CMK (cell line): ENCODE measurements around the gene MAPK8IP3.
A peak's percentile ranks its signal among the peaks of the same experiment; 100 is the strongest.

Experiments used
- DNase-seq: peaks from one replicate; pipeline ENCODE4 v3.0.0-alpha.2; 2010; ENCODE audit warnings: low read depth

The MAPK8IP3 gene

DNA sequence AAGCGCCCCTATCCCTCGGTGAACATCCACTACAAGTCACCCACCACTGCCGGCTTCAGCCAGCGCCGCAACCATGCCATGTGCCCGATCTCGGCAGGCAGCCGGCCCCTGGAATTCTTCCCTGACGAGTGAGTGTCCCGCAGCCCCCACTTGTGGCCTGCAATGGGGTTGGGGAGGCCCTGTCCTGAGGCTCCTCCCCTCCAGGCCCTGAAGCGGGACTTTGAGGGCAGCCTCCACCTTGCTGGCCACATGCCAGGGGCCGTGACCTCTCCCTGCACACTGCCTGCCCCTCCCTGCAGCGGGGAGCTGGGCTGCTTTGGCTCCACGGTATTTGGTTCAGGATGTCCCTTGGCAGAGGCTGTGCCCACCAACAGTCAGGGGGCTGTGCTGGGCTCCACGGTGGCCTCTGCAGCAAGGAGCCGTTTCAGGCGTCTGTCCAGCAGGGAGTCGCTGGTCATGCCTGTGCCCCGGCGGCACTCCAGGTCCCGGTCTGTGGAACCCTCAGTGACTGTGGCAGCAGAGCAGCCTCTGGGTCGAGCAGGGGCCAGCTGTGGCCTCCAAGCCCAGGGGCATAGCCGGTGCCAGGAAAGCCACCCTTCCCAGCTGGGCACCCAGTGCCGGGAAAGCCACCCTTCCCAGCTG lies 57.0 kb downstream of the MAPK8IP3 start:
- DNase-seq = no peak

GRCh38 chr16:1763521-1764511 lies 57.8 kb downstream of the MAPK8IP3 start:
- no peak for DNase-seq

GRCh38 chr16:1764971-1765370 lies 59.0 kb downstream of the MAPK8IP3 start:
- DNase-seq = no peak

DNA sequence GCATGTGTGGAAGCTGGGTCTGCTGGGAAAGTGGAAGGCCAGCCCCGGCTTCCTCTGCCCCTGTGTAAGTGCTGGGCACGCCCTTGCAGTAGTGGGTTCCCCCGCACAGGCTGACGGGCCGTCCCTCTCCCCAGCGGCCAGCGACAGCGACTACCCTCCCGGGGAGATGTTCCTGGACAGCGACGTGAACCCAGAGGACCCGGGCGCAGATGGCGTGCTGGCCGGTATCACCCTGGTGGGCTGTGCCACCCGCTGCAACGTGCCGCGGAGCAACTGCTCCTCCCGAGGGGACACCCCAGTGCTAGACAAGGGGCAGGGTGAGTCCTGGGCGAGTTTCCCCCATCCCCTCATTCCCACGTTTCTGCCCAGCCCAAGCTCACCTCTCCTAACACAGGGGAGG lies 59.8 kb downstream of the MAPK8IP3 start:
- no peak for DNase-seq

DNA sequence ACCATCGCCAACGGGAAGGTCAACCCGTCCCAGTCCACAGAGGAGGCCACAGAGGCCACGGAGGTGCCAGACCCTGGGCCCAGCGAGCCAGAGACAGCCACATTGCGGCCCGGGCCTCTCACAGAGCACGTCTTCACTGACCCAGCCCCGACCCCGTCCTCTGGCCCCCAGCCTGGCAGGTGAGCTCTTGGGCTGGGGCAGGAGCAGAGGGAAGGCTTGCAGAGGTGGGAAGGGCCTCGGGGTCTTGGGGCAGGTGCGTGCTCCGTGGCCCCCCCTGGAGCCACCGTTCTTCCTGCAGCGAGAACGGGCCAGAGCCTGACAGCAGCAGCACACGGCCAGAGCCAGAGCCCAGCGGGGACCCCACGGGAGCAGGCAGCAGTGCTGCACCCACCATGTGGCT lies 60.2 kb downstream of the MAPK8IP3 start:
- DNase-seq = no peak

GRCh38 chr16:1766701-1767100 lies 60.7 kb downstream of the MAPK8IP3 start:
- no peak for DNase-seq

- DNase-seq = no peak
Observed at GRCh38 chr16:1767116-1767994, 61.4 kb downstream of the MAPK8IP3 start.

DNA sequence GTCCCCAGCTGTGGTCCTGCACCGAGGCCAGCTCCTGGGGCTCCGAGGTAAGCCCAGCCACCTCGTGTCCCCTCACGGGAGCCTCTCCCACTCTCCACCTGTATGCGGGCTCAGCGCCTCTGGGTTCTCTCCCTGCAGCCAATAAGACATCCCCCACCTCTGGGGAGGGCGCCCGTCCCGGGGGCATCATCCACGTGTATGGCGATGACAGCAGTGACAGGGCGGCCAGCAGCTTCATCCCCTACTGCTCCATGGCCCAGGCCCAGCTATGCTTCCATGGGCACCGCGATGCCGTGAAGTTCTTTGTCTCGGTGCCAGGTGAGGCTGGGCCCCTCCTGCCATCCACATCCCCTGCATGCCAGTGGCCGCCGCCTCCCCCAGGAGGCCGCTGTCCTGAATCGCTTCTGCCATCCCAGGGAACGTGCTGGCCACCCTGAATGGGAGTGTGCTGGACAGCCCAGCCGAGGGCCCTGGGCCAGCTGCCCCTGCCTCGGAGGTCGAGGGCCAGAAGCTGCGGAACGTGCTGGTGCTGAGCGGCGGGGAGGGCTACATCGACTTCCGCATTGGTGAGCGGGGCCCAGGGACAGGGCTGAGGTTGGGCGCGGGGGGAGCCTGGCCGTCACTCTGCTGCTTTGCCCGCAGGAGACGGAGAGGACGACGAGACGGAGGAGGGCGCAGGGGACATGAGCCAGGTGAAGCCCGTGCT lies 62.2 kb downstream of the MAPK8IP3 start:
- no peak for DNase-seq

GRCh38 chr16:1768767-1769401 lies 62.9 kb downstream of the MAPK8IP3 start:
- no peak for DNase-seq

DNA sequence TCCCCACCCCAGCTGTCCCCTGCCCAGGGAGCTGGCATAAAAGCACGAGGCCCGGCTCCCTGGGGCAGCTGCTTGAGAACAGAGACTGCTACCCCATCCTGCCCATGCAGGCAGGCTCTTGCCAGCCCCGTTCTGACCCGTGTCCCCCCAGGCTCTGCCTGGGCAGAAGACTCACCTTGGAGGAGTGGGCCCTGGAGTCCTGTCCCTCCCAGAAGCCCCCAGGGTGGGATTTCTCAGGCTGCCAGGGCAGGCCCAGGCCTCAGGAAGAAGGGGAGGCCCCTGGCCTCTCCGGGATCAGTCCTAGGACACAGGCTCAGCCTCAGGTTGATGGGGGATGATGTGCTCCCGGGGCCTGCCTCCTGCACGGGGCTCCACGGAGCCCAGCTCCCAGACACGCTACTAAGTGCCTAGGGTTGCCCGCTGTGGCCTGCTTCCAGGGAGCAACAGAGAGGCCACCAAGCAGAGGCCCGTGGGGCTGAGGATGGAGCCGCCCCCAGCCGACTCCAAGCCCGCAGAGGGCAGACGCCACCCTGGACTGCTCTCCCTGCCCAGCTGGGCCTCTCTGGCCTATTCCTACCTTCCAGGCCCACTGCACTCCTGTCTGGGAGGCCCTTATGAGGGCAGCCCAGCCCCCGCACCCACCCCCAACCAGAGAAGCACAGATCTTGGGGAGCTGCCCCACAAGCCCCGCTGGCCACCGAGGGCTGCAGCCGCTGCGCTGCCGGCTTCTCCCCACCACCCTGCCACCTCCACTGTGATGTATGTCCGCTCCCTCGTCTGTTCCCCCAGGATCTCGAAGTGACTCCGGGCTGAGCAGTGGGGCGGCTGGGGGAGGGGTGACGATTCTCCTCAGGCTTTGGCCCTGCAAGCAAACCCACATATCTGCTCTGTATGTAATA lies 63.7 kb downstream of the MAPK8IP3 start:
- DNase-seq = no peak

- DNase-seq = no peak
Observed at GRCh38 chr16:1770328-1771187, 64.6 kb downstream of the MAPK8IP3 start.

DNA sequence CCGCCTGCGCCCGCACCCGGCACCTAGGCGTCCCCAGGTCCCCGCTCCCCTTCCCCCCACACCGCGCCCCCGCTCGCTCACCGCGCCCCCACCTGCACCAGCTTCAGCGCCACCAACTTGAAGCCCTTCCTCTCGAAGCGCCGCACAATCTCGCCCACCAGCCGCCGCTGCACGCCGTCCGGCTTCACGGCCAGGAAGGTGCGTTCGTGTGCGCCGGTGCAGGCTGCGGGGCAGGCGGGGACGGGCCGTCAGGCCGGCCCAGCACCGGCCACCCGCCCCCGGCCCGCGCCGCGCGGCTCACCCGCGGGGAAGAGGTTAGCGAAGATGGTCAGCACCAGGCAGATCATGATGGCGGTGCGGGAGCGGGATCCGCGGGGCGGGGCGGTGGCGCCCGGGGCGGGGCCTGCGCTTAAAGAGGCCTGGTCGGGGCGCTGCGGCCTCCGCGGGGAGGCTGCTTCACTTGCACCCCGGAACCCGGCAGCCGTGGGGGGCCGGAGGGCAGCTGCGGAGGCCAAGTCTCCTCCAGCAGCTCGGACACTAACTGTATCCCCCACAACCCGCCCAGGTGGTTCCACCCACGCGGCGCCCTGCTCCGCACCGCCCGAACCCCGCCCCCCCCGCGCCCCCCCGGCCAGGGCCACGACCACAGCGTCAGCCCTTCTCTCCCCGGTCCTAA lies 65.3 kb downstream of the MAPK8IP3 start, which contains the start of gene NME3:
TSS of gene NME3 (minus strand) at position 356 of the 676 bp plus-strand sequence. CDS start at position 347, 9 bp downstream.
- no peak for DNase-seq

DNA sequence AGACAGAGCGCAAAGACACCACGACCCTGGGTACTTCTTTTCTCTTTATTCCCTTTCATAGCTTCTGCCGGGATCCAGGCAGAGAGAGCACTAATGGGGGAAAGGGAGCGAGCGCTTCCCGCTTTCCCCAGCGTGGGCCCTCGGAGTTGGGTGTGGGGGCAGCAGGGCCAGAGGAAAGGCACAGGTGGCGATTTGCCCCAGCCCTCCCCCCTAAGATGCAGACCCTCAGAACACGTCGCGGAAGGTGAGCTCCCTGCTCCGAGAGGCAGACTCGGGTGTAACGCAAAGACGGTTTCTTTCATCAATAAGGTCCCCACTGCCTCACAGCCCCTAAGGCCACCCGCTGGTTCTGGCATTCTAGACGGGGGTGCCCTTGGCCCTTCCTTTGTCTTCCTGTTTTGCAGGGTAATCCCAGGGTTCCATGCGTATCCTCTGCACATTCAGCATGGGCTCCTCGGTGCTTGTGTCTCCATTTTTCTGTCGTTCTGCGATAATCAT lies 65.9 kb downstream of the MAPK8IP3 start:
- DNase-seq = no peak

DNA sequence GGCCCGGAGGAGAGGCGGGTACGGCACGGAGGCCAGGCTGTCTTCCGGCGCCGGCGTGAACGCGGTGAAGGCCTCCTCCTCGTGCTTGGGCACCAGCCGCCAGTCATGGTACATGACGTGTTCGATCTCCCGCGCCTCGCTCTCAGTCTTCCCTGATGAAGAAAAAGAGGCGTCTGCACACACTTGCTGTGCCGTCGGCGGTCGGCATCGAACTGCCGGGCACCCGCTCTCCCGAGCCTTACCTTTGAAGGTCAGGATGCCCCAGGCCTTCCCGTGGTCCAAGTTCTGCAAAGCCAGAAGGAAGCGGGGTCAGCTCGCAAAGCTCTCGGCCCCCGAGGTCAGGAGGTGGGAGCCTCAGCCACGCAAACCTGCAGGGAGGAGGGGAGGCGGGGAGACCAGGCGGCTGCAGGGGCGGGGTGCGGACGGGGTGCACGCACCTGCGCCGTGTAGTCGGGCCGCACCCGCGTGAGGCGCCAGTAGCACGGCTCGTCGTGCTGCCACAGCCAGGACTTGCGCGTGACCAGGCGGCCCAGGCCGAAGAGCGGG lies 66.4 kb downstream of the MAPK8IP3 start, which contains the start of gene EME2:
TSS of gene EME2 (plus strand) at position 449 of the 546 bp plus-strand sequence. CDS start 418 bp downstream, outside the sequence.
- DNase-seq = no peak

- peak; percentile 74 for DNase-seq
Observed at GRCh38 chr16:1772908-1773702, 67.1 kb downstream of the MAPK8IP3 start, which contains the start of gene MRPS34. TSS of gene MRPS34 (minus strand) at chr16:1773134. CDS start at chr16:1773119, 15 bp downstream.

- DNase-seq = no peak
Observed at GRCh38 chr16:1773703-1774447, 67.9 kb downstream of the MAPK8IP3 start.
